ENCODE measurements around the gene FRAS1.
"Not testable (repeated sequence)": the region's sequence is repeated elsewhere in the genome, so short reads cannot be mapped to it uniquely, and the experiment has no call there.

FRAS1 gene

GRCh38 chr4:78467223-78467622 is 410.1 kb downstream of the FRAS1 start:
- not testable (repeated sequence) for DNase-seq

GRCh38 chr4:78468272-78468671 is 411.1 kb downstream of the FRAS1 start:
- no peak for DNase-seq

- no peak for DNase-seq
These were observed 419.1 kb downstream of the FRAS1 start for GRCh38 chr4:78476108-78476704.

- DNase-seq, result no peak
These were observed 420.2 kb downstream of the FRAS1 start for GRCh38 chr4:78477276-78477675.

GRCh38 chr4:78478523-78478922 is 421.4 kb downstream of the FRAS1 start:
- no peak for DNase-seq

- DNase-seq, result no peak
These were observed 423.2 kb downstream of the FRAS1 start for GRCh38 chr4:78480286-78480685.

- no peak for DNase-seq
These were observed 424.1 kb downstream of the FRAS1 start for GRCh38 chr4:78481180-78481579.

GRCh38 chr4:78482281-78482680 is 425.2 kb downstream of the FRAS1 start:
- no peak for DNase-seq

GRCh38 chr4:78483811-78484210 is 426.7 kb downstream of the FRAS1 start:
- no peak for DNase-seq

GRCh38 chr4:78484574-78484973 is 427.5 kb downstream of the FRAS1 start:
- DNase-seq, result no peak

- DNase-seq, result no peak
These were observed 436.6 kb downstream of the FRAS1 start for GRCh38 chr4:78493731-78494130.

- no peak for DNase-seq
These were observed 439.0 kb downstream of the FRAS1 start for GRCh38 chr4:78496021-78496643.

GRCh38 chr4:78506260-78506659 is 449.1 kb downstream of the FRAS1 start:
- DNase-seq, result not testable (repeated sequence)

GRCh38 chr4:78509043-78509442 is 451.9 kb downstream of the FRAS1 start:
- no peak for DNase-seq

- no peak for DNase-seq
These were observed 453.0 kb downstream of the FRAS1 start for GRCh38 chr4:78510108-78510507.

- DNase-seq, result no peak
These were observed 453.6 kb downstream of the FRAS1 start for GRCh38 chr4:78510681-78511080.

- no peak for DNase-seq
These were observed 455.3 kb downstream of the FRAS1 start for GRCh38 chr4:78512357-78512920.

GRCh38 chr4:78513411-78513975 is 456.4 kb downstream of the FRAS1 start:
- DNase-seq, result no peak

GRCh38 chr4:78517050-78517652 is 460.0 kb downstream of the FRAS1 start:
- no peak for DNase-seq

GRCh38 chr4:78518561-78518960 is 461.4 kb downstream of the FRAS1 start:
- no peak for DNase-seq

GRCh38 chr4:78519962-78520361 is 462.8 kb downstream of the FRAS1 start:
- DNase-seq, result no peak

GRCh38 chr4:78520808-78521226 is 463.7 kb downstream of the FRAS1 start:
- no peak for DNase-seq

- no peak for DNase-seq
These were observed 466.9 kb downstream of the FRAS1 start for GRCh38 chr4:78524009-78524408.

GRCh38 chr4:78525559-78525958 is 468.4 kb downstream of the FRAS1 start:
- DNase-seq, result no peak
